Daoy (cell line): Measurements from ENCODE around the gene TCHHL1. TPM values are rescaled to one million over a fixed set of nuclear protein-coding genes. Genes with fewer than 3 reads are reported as not detected.
"Not testable (repeated sequence)": the region's sequence is repeated elsewhere in the genome, so short reads cannot be mapped to it uniquely, and the experiment has no call there.

Source experiments
- DNase-seq: peaks from one replicate; pipeline ENCODE4 v3.0.0-alpha.2; 2015; ENCODE audit warnings: low read depth
- total RNA-seq: library from RNA; depleted of rRNA; stranded (reverse); fragments of >200 nt; shearing (Covaris generic); gene quantifications from 2 replicates; pipeline ENCODE4 v1.2.3, GENCODE V29; 2014

The TCHHL1 gene
- total RNA-seq, 1 experiment from 2014 or later, result not detected

- DNase-seq, result no peak
Measured at GRCh38 chr1:152086760-152087159, 2.1 kb downstream of the TCHHL1 start.

DNA sequence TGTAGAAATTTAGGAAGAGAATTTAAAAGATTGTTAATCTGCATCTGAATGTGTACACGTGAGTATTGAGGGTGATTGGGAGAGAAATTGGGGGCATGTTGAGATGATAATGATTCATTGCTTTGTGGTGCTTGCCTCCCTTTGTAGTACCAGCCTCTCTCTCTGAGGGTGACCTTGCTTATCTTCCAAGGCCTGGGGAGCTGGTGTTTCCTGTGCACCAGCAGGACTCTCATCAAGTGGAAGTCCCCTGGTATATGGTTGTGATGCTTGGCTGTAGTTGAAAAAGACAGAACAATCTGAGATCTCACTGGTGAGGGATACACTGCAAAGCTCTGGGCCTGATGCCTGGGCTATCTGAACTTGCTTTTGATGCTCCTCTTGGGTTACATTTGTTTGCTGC lies 4.0 kb downstream of the TCHHL1 start:
- no peak for DNase-seq

GRCh38 chr1:152081026-152081425 lies 7.8 kb downstream of the TCHHL1 start:
- DNase-seq, result not testable (repeated sequence)

DNA sequence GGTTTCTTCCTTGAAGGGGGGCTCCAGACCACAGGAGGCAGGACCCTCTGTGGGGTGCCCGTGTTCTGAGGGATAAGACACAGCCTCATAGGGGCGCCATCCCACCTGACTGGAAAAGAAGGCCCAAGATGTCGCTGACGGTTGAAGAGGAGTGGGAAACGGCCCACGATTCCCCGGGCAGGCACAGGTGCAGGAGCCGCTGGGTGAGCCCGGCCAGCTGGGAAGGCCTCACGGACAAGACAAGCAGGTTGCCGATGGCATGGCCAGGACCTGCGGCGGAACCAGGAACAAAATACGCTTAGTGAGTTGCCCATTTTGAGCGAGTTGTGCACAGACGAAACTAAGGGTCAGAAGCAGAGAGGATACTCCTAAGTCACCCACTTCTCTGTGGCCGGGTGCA lies 8.4 kb downstream of the TCHHL1 start:
- not testable (repeated sequence) for DNase-seq

DNA sequence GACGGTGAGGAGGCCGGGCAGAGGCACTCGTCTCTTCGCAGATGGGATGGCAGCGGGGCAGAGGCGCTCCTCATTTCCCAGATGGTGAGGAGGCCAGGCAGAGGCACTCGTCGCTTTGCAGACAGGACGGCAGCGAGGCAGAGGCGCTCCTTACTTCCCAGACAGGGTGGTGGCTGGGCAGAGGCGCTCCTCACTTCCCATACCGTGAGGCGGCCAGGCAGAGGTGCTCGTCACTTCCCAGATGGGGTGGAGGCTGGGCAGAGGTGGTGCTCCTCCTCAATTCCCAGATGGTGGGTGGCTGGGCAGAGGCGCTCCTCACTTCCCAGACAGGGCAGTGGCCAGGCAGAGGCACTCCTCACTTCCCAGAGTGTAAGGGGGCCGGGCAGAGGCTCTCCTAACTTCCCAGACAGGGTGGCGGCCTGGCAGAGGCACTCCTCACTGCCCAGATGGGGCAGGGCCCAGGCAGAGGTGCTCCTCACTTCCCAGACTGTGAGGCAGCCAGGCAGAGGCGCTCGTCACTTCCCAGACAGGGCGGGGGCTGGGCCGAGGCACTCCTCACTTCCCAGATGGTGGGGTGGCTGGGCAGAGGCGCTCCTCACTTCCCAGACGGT lies 9.9 kb downstream of the TCHHL1 start:
- DNase-seq, result no peak

DNA sequence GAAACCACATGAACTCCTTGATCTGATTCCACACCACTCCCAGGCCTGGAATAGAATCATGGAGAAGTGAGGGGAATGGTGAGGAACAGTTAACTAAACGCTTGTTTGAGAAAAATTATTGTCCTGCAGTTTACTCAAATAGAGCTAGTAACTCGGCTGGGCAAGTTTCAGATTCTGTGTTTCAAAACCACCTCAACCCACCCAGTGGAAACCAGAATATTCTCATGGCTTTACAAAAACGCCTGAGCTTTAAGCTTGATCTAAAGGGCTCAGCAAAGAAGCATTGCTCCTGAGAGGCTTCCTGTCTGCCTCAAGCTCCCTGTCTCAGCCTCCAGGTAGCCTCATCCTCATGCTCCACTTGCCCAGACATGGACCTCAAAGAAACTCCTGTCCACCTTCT lies 16.6 kb downstream of the TCHHL1 start:
- DNase-seq, result no peak

DNA sequence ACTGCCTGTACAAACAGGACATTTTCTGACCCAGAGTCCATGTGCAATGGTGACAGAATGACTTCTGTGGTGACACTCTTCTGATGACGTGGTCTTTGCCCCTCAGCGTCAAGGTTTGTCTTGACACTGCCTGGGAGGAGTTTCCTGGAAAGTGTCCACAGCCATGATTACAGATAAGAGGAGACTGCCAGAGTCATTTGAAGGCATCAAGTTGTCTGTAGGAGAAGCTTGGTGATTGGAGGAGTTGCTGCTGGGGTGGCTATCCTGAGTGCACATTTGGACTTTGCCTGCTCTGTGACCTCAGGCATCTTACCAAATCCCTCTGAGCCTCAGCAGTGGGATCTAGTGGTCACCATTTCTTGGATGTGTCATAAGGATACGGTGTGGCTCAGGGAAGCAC lies 17.7 kb downstream of the TCHHL1 start:
- no peak for DNase-seq

DNA sequence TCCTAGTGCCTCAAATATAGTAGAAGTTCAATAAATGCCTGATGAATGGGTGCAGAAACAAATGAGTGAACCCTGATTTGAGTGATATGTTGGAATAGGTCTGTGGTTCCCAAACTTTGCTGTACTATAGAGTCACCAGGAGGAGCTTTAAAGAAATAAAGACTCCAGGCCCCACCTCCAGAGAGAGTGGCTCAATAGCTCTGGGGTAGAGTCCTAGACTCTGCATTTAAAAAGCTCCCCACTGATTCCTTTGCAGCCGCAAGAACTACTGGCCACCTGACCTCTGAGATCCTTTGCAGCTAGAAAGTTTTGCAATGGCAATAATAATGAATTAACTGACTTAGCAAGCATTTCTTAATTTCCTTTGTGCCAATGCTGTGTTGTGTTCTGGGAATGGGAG lies 20.9 kb downstream of the TCHHL1 start:
- no peak for DNase-seq

DNA sequence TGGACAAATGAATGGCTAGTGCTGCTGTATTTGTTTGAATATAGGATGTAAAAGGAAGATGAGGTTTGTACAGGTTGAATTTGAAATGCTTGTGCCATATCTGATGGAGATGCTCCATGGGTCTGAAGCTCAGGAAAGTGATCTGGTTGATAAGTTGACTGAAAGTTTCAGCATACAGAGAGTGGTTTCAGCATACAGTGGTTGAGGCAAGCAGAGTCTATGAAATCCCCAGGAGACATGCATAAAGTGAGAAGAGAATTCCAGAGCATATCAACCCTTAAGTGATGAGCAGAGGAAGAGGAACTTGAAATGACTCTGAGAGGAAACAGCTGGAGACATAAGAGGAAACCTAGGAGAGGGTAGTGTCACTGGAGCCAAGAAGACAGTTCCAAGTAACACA lies 21.7 kb downstream of the TCHHL1 start:
- DNase-seq, result no peak

DNA sequence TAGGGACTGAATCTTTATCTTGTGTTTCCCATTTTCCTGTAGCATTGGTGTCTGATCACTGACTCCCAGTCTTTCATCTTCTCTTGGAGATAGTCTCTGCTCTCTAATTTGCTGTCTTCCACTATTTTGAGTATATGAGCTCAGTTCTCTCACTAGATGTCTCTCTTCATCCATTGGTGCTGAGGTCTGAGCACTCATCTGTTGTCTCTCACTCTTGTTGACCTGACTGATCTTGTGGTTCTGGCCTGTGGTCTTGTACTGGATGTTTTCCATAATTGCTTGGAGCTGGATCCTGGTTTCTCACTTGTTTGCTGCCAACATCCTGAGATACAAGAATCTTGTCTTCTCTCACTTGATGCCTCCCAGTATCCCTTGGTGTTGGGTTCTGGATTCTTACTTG lies 26.9 kb downstream of the TCHHL1 start:
- DNase-seq, result no peak

- DNase-seq, result no peak
Measured at GRCh38 chr1:152053375-152053774, 35.5 kb downstream of the TCHHL1 start.

- peak; percentile 83 for DNase-seq
Measured at GRCh38 chr1:152052606-152053005, 36.3 kb downstream of the TCHHL1 start.

DNA sequence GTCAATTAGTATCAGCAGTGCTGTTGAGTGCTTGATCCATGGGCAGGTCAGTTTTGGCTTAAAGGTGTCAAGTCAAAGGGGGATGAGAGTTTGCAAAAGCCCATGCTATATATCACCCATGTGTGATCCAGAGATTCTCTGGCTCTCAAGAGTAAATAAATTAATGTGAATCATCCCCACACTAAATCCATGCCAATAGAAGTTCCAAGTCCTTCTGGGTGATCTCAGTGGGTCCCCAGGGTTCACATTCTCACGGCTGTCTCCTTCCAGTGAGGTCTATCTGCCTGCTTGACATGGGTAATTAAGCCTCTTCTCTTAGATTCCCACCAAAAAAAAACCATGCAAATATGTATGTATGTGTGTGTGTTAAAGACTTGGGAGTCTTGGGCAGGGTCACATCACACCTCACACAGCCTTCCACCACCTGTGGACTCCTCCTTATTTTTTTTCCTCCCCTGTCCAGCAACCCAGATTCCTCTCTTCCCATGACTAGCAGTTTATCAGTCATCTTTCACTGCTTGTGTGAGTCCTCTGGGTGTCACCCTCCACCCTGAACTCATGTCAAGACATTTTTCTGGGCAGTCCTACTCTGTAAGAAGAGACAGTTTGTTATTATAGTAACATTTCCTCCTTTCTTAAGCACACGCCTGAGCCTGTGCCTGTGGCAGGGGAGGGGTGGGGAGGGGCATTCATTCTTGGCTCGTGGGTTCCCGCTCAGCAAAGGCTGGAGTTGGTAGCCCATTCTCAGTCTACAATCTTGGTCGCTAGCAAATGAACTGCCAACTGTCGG lies 37.8 kb downstream of the TCHHL1 start:
- no peak for DNase-seq

GRCh38 chr1:152049291-152050083 lies 39.4 kb downstream of the TCHHL1 start:
- no peak for DNase-seq

DNA sequence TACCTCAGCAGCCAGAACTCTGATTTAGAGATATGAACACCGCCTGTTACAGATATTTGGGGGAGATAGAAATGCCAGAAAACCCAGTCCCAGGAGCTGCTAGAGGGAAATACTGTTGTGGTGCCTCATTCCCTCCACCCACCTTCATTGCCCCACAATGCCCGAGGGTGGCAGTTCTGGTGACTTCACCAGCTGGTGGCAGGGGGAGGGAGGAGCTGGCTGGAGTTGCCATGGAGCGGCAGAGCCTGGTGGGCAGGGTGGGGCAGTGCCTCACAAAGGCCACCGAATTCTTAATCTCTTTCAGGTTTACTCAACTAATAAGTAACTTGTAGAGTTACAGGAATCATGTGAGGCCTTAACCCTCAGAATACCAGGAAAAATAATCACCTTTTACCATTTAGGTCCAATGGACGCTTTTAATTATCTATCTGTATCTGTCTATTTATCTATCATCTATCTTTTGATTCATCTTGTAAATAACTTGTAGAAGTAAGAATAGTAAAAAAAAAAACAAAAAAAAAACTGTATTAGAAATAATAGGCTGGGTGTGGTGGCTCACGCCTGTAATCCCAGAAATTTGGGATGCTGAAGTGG lies 40.4 kb downstream of the TCHHL1 start:
- peak; percentile 95 for DNase-seq

- peak; percentile 99 for DNase-seq
Measured at GRCh38 chr1:152047730-152048415, 41.0 kb downstream of the TCHHL1 start.

DNA sequence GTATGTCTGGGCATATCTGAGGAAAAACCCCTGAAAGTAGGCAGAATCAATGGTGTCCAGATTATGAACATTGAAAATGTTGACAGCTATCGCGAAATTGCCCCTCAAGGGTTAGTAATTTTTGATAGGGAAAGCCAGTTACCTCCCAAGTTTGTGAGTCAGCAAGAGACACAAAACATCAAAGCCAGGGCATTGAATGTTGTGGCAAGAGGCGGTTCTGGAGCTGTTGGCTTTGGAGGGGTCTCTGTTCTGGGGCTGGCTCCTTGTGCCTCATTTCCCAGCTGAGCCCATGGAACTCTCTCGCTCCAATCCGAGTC lies 41.5 kb downstream of the TCHHL1 start:
- no peak for DNase-seq

GRCh38 chr1:152044386-152044785 lies 44.5 kb downstream of the TCHHL1 start:
- no peak for DNase-seq

GRCh38 chr1:152043870-152044269 lies 45.0 kb downstream of the TCHHL1 start:
- no peak for DNase-seq

DNA sequence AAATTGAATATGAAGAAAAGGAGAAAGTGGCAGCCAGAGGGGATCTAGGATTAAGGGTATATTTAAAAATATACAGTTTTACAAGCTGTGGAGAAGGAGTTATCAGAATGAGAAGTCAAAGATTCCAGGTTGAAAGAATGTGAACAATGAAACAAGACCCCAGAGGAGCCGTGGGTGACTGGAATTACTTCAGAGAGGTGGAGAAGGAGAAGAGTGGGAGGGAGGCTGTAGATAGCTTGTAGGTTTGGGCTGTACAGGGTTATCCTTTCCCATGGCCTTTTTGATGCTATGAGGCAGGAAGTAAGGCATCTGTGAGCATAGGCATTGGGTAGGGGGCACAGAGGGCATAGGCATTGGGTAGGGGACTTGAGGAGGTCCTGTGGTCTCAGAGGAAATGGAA lies 46.8 kb downstream of the TCHHL1 start:
- no peak for DNase-seq

- DNase-seq, result no peak
Measured at GRCh38 chr1:152039886-152040285, 49.0 kb downstream of the TCHHL1 start.

- DNase-seq, result no peak
Measured at GRCh38 chr1:152039461-152039860, 49.4 kb downstream of the TCHHL1 start.
